Heart left ventricle (tissue), 16 donors: Measurements from ENCODE around the gene UGT1A7. TPM values are rescaled to one million over a fixed set of nuclear protein-coding genes. Genes with fewer than 3 reads are reported as not detected.
A peak's percentile ranks its signal among the peaks of the same experiment; 100 is the strongest.

Source experiments
- ATAC-seq, 4 donors: fragments of 200-7000 bp; cut with Tn5 transposase; one replicate each; pipeline ENCODE4 v1.9.1; 2020 to 2022; ENCODE audit warnings: moderate library complexity in 4 of 4, mild to moderate bottlenecking in 3 of 4, moderate number of reproducible peaks in 1 of 4
- DNase-seq, 5 donors: peaks; one replicate each; pipeline ENCODE4 v3.0.0-alpha.2; 2020
- H3K27ac ChIP-seq, 12 donors: fragments of 200-600 bp; sonication (generic) in 4 of 12; one replicate each; pipeline versions ENCODE4 v1.5.0 to v1.8.0; 2016 to 2022; ENCODE audit warnings: mild to moderate bottlenecking in 2 of 12
- H3K27me3 ChIP-seq, 9 donors: fragments of 200-600 bp; sonication (generic) in 2 of 9; one replicate each; pipeline versions ENCODE4 v1.5.1 to v1.8.0; 2016 to 2022; ENCODE audit warnings: mild to moderate bottlenecking in 3 of 9
- H3K36me3 ChIP-seq, 9 donors: fragments of 200-600 bp; sonication (generic) in 2 of 9; one replicate each; pipeline versions ENCODE4 v1.5.0 to v1.8.0; 2018 to 2022; ENCODE audit warnings: mild to moderate bottlenecking in 2 of 9
- H3K4me1 ChIP-seq, 12 donors: fragments of 200-600 bp; sonication (generic) in 4 of 12; one replicate each; pipeline versions ENCODE4 v1.5.0 to v1.8.0; 2016 to 2022; ENCODE audit warnings: mild to moderate bottlenecking in 3 of 12
- H3K4me3 ChIP-seq, 12 donors: fragments of 200-600 bp; sonication (generic) in 4 of 12; one replicate each; pipeline versions ENCODE4 v1.5.0 to v1.8.0; 2017 to 2022; ENCODE audit warnings: mild to moderate bottlenecking in 9 of 12, moderate library complexity in 4 of 12
- H3K9me3 ChIP-seq, 12 donors: fragments of 200-600 bp; sonication (generic) in 4 of 12; one replicate each; pipeline versions ENCODE4 v1.5.0 to v1.8.0; 2016 to 2022; ENCODE audit warnings: mild to moderate bottlenecking in 1 of 12
- CTCF ChIP-seq, 12 donors: fragments of 200-600 bp; sonication (generic) in 4 of 12; IDR thresholded peaks; one replicate each; pipeline versions ENCODE4 v1.5.0 to v1.8.0; 2018 to 2022; ENCODE audit warnings: antibody characterized with exemption in 12 of 12, mild to moderate bottlenecking in 5 of 12
- POLR2A ChIP-seq, 2 donors: fragments of 450-650 bp; IDR thresholded peaks; one replicate each; pipeline ENCODE4 v1.6.1; 2017; ENCODE audit warnings: antibody characterized with exemption in 2 of 2, mild to moderate bottlenecking in 2 of 2, moderate library complexity in 2 of 2
- WGBS, 4 donors: extraction: QIAGEN DNeasy Blood & Tissue Kit in 2 of 4; methylation state at CpG; one replicate each; pipeline versions ENCODE4 v1.1.5 to v1.1.7; 2013 to 2018; 5-methylcytosine and 5-hydroxymethylcytosine counted together
- intact Hi-C, 10 donors: fragments of 100-400 bp; cut with DNase I; formaldehyde crosslinking; loops; one replicate each; pipeline versions ENCODE4 v1.11.1 to v1.14.2; 2022
- polyA plus RNA-seq, 2 donors: library from polyadenylated mRNA; stranded (reverse); fragments of 200-250 nt; gene quantifications; one replicate each; pipeline ENCODE4 v1.2.3, GENCODE V29; 2013
- total RNA-seq, 9 donors: library from RNA; depleted of rRNA in 2 of 9; stranded (reverse); fragments of >200 nt in 2 of 9; fragmentation: NEBNext Ultra II Directional in 3 of 9; extraction: Animal tissue kit (Norgen Biotek cat#: 25700) in 3 of 9; gene quantifications; one replicate each; pipeline versions ENCODE4 v1.1.0 to v1.2.4, GENCODE V29; 2016 to 2023
- donor health status: ischemic (EF 13 %, LVEDD 7.1; RV severe dilation, severe dysfunction).
- donor health status: healthy with polysubstance abuse.
- donor health status: DM: no; HTN: yes; CAD: no.
- donor health status: DM: no; HTN: no; CAD: no.
- donor health status: ischemic (EF 25% LVEDD 6.9; RV normal size, moderate dysfunction).
- donor health status: ischemic (EF 25% LVEDD 5.7; RV mildly dilated, moderate dysfunction).
- donor health status: healthy.
- donor health status: DM: yes; HTN: yes; CAD: no.
- donor health status: ischemic (EF 35%, LVEDD 5.7; RV mildly dilated, moderate dysfunction).
- donor health status: nonischemic (EF 11% LVEDD 7.7; RV severe dilation, severe dysfunction).
- donor health status: DM: yes; HTN: yes; CAD: no.
- donor health status: PGD.
- donor health status: ischemic (EF 29% LVEDD 5.4; RV normal size, mild dysfunction).
- donor health status: nonischemic (EF 23%, LVEDD 6.1; RV moderate dilation, normal function).

The UGT1A7 gene
- total and polyA plus RNA-seq, 11 donors = not detected

GRCh38 chr2:233796254-233796653 is 114.6 kb downstream of the UGT1A7 start:
- intact Hi-C loops = no loop called here
- Histone ChIP-seq H3K4me1 (no peaks in the 10 kb centered on the region), H3K9me3 (no peaks in the 10 kb centered on the region), H3K27ac (no peak overlapping the region), H3K4me3 (no peak overlapping the region), H3K27me3 (no peaks in the 10 kb centered on the region), H3K36me3 (no peaks in the 10 kb centered on the region)
- no peak for TF ChIP-seq CTCF (IDR thresholded peaks at IDR 0.05)
- no peak for TF ChIP-seq POLR2A (IDR thresholded peaks at IDR 0.05)
- DNase-seq (no peak), ATAC-seq (no peak)
- WGBS, 4 donors = 84 to 88% (median 85%) methylated on average over 9 of the region's 9 CpGs

GRCh38 chr2:233798335-233799086 is 116.8 kb downstream of the UGT1A7 start:
- Histone ChIP-seq H3K4me1 (no peaks in the 10 kb centered on the region), H3K27me3 (no peaks in the 10 kb centered on the region), H3K4me3 (no peak overlapping the region), H3K36me3 (no peaks in the 10 kb centered on the region), H3K9me3 (no peaks in the 10 kb centered on the region), H3K27ac (no peak overlapping the region)
- intact Hi-C loops = no loop called here
- ATAC-seq = no peak
- TF ChIP-seq CTCF (IDR thresholded peaks at IDR 0.05) = no peak
- TF ChIP-seq POLR2A (IDR thresholded peaks at IDR 0.05) = no peak
- 74 to 79% (median 77%) methylated on average over 14 of the region's 14 CpGs for WGBS, 4 donors
- no peak for DNase-seq

GRCh38 chr2:233799087-233799665 is 117.5 kb downstream of the UGT1A7 start:
- no peak for ATAC-seq
- H3K4me1 ChIP-seq = no peaks in the 10 kb centered on the region
- no peak overlapping the region for H3K4me3 ChIP-seq
- no peaks in the 10 kb centered on the region for H3K9me3 ChIP-seq
- intact Hi-C loops = no loop called here
- no peaks in the 10 kb centered on the region for H3K27me3 ChIP-seq
- TF ChIP-seq POLR2A (IDR thresholded peaks at IDR 0.05) = no peak
- TF ChIP-seq CTCF (IDR thresholded peaks at IDR 0.05) = no peak
- peak in 1 of 5 donors; percentile 3 for DNase-seq
- H3K36me3 ChIP-seq = no peaks in the 10 kb centered on the region
- no peak overlapping the region for H3K27ac ChIP-seq
- 50 to 61% (median 57%) methylated on average over 6 to 7 of the region's 7 CpGs for WGBS, 4 donors

- H3K4me3 ChIP-seq = no peak overlapping the region
- WGBS, 4 donors = 43 to 53% (median 51%) methylated on average over 4 to 5 of the region's 5 CpGs
- no peaks in the 10 kb centered on the region for H3K4me1 ChIP-seq
- H3K36me3 ChIP-seq = no peaks in the 10 kb centered on the region
- no peaks in the 10 kb centered on the region for H3K27me3 ChIP-seq
- intact Hi-C loops = no loop called here
- DNase-seq = no peak
- TF ChIP-seq CTCF (IDR thresholded peaks at IDR 0.05) (no peak), POLR2A (IDR thresholded peaks at IDR 0.05) (no peak)
- ATAC-seq = no peak
- no peak overlapping the region for H3K27ac ChIP-seq
- no peaks in the 10 kb centered on the region for H3K9me3 ChIP-seq
These were observed 118.0 kb downstream of the UGT1A7 start for GRCh38 chr2:233799716-233800115.
